C1 segment of cervical spinal cord (tissue), 14 donors: Measurements from ENCODE around the gene AIRE.
"Not testable (repeated sequence)": the region's sequence is repeated elsewhere in the genome, so short reads cannot be mapped to it uniquely, and the experiment has no call there.

Source experiments
- DNase-seq, 14 donors: peaks; one replicate each; lab custom pipeline; 2025; lab: John Stamatoyannopoulos, UW

AIRE gene

DNA sequence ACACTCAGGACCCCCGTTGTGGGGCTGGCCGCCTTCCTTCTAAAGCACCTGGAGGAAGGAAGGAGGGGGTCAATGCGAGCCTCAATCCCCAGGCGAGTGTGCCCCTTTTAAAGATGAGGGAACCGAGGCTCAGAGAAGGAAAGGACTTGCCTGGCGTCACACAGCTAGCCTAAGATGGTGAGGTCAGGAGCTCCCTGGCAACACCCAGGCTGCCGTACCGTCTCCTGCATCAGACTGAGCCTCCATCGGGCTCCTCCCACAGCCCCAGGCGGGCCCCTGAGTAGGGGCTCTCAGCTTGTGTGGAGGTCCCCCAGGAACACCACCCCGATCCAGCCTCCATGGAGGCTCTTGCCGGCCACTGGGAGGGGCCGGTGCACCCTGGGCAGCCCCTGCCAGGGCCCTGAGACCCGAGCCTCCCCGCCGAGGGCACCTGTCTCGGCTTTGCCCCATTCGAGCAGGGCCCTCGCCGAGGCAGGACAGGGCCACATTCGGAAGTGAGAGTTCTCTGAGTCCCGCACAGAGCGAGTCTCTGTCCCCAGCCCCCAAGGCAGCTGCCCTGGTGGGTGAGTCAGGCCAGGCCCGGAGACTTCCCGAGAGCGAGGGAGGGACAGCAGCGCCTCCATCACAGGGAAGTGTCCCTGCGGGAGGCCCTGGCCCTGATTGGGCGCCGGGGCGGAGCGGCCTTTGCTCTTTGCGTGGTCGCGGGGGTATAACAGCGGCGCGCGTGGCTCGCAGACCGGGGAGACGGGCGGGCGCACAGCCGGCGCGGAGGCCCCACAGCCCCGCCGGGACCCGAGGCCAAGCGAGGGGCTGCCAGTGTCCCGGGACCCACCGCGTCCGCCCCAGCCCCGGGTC, at the start of gene AIRE:
TSS of gene AIRE (plus strand) at position 739 of the 855 bp plus-strand sequence. CDS start 131 bp downstream, outside the sequence.
- DNase-seq = peak in 1 of 14 donors; percentile 35

DNA sequence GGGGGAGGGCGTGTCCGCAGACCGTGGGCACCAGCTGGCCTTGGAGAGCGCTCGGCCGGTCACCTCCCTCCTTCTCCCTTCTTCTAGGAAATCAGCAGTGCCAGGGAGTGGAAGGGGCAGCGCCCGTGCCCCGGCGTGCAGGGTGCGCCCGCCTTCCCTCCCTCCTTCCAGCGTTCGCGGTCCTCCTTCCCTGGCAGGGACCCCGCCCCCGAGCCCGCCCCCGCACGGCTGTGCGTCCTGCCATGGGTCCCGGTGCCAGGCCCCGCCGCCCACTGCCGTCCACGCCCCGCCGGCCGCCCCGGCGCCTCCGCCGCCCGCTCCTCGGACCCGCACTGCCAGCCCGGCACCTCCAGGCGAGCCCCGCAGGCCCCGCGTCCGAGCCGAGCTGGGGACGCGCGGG, 45.3 kb upstream of the AIRE start:
- DNase-seq = not testable (repeated sequence)

DNA sequence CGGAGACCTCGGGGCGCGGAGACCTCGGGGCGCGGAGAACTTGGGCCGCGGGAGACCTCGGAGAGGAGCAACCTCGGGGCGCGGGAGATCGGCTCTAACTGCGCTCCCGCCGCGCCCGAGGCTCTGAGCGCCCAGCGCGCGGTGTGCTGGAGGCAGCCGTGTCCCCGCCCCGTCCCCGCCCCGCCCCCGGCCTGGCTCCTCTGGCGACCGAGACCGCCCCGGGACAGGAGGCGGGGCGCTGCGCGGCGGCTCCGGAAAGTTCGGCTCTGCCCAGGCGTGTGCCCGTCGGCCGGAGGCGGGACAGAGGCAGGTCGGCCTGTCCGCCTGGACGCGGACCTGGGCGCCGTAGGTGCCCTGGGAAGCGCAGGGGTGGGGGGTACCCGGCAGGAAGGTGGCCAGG, 44.8 kb upstream of the AIRE start, which contains the start of gene ICOSLG:
TSS of gene ICOSLG (minus strand) at position 102 of the 400 bp plus-strand sequence. CDS start 126 bp downstream, outside the sequence.
- not testable (repeated sequence) for DNase-seq

DNA sequence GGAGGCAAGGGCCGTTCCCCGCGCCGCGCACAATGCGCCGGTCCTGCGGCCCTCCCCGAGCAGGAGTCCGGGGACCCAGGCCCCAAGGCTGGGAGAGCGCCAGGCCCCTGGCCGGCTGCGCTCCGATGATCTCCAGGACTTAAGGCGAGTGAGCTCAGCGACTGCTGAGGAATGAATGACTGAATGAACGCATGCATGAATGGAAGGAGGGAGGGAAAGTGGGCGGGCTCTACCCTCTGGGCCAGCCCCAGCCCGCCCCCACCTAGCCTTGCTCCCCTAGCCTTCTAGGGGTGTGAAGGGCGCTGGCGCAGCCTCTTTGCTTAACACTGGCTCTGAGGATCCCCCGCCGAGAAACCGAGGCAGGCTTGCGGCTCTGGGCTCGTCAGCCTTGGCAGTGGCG, 44.4 kb upstream of the AIRE start:
- DNase-seq = not testable (repeated sequence)

DNA sequence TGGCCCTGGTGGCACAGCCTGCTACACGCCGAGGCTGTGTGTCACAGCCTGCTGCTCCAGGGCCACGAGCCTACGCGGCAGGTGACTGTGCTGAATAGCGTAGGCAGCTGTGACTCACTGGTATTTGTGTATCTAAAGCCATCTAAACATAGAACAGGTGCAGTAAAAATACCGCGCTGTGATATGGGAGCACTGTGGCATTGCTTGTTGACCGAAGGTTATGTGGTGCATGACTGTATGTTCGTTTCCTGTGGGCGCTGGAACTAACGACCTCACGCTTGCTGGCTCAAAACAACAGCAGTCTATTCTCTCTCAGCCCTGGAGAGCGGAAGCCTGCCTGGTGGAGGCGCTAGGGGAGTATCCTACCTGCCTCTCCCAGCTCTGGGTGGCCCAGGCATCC, 41.7 kb upstream of the AIRE start:
- DNase-seq = not testable (repeated sequence)

DNA sequence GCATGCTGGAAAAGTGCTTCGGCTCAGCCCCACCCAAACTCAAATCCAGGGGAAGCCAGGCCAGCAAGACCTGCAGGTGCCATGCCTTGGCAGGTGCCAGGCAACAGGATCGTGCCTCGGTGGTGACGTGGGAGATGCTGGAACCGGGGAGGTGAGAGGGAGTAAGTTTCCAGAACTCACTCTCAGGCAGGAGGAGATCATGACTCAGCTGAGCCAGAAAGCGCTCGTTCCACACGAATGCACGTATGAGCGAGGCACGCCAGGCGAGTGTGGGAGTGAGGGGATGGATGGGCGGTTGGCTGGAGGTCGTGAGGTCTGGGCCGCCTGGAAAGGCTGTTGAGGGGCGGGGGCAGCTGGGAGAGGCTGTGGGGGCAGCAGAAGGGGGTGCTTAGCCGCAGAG, 37.8 kb upstream of the AIRE start:
- not testable (repeated sequence) for DNase-seq

DNA sequence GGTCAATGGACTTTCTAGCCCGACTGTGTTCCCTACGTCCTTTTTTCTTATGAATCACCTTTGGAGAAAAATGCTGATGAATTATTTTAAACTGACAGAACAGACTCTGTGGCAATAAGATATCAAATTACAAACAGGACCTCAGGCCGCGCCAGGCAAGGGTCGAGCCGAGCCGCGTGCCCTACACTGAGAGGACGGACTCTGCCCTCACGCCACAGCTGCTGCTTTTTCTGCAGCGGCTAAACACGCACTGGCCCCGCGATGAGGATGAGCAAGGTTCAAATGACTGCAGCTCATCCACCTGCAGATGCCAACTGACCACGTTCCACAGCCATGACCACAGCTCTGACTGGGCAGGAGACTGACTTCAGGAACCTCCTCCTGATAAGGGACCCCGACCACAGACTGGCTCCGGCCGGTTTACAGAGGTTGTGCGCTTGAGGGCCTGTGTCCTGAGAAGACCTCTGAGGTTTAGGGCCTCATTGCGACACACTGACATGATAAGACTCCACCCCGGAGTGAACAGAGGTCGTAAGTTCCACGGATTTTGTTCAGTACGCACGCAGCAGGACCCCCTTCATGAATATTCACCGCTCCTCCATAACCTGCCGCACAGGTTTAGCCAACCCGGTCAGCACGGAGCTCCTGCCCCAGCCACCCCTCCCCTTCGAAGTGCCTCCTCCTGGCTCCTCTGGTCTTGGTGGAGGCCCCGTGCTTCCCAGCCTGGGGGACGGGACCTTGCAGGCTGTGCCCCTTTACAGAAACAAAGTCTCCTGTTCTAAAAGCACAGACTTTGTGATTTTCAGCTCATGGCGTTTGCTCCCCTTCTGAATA, 36.3 kb upstream of the AIRE start:
- DNase-seq = not testable (repeated sequence)

DNA sequence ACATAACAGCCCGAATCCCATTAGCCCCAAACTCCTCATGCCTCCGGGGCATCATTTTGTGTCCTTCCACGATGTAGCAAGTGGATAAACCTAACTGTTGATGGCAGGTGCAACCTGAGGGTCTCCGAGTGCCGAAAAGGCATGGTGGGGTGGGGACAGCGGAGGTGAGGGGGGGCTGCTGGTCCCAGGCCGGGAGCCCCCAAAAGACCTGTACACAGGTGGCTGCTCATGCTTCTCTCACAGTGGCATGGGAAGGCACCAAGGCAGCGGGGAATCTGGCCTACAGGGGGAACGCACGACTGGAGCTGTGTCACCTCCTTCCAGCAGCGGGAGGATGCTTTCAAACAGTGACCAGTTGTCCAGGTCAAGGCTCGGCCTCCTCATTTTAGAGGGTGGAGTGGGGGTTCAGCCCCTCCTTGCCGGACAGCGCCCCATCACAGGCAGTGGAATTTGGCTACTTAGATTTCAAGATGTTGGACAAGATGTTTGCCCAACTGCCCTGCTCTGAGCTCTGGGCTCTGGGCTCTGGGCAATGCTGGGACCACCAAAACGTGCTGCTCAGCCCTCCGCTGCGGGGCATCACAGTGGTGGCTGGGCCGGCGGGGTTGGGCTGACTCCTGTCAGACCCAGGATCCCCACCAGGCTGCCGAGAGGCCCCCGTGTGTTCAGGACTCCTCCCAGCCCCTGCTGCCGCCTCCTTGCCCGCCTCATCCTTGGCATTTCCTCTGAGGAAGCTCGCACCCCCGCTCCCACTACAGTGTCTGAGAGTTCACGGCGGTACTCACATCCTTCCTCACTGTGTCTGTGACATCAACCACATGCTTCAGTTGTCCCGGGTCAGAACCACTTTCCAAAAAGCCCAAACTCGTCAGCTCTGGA, 31.6 kb upstream of the AIRE start:
- DNase-seq = no peak

DNA sequence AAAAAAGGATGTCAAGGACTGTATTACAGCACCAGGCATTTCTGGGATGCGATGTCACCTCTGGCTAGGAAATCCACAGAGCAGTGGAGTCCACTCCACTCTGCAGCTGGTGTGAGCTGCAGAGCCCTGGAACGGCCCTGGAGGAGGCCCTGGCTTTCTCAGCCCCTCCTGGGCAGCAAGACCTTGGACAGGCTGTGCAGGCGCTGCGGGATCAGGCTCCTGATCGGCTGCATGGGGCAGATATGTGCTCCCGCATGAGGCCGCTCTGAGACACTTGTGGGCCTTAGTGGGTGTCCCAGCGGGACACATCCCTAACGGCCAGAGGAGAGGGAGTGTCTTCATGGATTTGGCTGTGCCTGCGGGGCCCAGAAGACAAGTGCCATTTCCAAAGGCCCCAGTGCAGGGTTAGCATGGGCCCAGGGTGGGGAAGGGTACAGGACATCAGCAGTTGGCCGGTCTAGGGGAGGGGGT, 30.1 kb upstream of the AIRE start:
- DNase-seq = no peak

DNA sequence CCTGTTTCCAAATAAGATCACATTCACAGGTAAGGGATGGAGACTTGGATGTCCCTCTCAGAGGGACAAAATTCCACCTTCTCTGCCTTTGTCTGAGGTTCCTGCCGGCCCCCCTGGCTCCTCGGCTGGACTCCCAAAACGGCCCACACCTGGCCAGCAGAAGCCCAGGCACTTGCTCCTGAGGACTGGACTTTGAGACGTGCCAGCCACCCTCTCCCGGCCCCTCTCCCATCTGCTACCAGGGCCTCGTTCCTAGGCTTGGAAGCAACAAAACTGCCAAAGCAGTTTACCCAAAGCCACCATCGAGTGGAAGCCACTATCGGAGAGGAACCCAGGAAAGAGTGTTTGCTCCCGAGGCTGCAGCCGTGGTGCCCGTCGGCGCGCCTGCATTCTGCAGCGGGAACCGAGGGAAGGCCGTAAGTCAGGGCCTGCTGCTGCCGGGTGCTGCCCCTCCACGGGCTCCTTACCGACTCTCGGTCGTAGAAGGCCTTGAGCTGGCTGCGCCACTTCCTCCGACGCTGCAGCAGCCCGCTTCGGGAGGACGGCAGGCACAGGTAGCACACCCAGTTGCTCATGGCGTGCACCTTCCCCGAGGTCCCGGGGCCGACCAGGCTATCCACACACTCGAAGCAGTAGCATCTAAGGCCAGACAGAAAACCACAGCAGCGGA, 27.5 kb upstream of the AIRE start:
- no peak for DNase-seq

DNA sequence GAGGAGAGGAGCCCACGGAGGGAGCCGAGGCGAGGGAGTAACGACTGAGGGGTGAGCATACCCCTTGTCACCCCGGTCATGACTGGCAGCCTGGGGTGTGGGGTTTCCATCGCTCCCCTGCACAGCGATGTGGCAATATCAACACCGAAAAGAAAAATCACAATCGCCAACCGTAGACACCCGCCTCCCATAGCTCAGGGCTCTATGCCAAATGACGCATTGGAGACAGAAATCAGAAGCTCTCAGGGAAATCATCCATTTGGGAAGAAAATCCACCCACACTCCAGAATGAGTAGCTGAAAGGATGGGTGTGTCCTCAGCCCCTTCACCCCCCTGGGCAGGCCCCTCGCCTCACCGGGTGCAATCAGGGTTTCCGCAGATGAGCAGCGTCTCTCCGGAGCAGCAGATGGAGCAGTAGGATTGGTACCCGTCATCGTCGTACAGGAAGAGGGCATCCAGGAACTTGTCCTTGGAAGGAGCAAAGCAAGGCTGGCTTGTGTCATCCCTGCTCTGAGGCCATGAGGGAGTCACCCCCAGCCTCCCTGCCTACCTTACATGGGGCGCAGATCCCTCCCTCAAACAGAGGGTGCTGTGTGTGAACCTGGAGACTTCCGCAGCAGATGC, 26.5 kb upstream of the AIRE start:
- DNase-seq = no peak

DNA sequence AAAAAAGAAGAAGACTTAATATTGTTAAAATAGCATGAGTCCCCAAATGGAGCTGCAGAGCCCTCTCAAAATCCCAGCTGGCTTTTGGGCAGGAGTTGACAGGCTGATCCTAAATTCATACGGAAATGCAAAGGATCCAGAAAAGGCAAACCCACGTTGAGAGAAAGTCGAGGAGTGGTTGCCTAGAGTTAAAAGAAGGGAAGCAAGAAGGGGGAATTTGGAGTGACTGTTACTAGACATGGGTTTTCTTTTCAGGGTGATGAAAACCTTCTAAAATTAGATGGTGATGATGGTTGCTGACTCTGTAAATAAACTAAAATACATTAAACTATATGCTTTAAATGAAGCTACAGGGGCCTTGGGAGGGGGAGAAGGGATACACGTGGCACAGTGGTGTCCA, 25.6 kb upstream of the AIRE start:
- DNase-seq = no peak

DNA sequence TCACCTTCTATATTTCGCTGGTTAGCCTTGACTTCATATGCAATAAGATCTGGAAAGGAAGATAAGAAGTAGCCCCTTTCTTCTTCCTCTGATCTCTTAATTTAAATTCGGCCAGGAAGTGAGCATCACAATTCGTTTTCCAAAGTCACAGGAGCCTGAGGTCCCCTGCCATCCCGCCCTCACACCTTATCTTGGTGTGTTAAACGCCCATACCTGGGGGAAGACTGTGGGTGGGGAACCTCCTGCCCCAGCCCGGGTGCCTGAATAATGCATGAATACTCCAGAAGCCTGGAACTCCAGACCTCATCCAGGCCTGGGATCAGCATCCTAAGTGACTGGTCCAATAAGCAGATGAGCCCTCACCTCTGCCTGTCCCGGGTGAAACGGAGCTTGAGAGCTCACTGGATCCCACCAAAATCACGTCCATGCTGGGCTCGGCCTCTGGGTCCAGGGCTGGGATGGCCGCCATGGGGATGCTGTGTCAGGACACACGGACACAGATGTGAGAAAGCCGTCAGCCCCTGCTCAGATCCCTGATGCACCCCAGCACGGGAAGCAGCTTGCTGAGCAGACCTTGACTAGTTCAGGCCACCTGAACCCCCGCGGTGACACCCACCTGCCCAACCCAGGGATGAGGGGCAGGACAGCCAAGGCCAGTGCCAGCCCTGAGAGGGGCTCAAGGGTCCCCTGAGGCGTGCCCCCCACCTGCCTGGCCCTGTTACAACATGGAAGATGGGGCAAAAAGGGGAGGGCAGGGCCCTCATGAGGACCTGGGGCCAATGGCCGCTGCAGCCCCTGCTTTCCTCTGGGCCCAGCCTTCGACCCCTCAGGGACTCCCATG, 24.7 kb upstream of the AIRE start:
- DNase-seq = no peak

DNA sequence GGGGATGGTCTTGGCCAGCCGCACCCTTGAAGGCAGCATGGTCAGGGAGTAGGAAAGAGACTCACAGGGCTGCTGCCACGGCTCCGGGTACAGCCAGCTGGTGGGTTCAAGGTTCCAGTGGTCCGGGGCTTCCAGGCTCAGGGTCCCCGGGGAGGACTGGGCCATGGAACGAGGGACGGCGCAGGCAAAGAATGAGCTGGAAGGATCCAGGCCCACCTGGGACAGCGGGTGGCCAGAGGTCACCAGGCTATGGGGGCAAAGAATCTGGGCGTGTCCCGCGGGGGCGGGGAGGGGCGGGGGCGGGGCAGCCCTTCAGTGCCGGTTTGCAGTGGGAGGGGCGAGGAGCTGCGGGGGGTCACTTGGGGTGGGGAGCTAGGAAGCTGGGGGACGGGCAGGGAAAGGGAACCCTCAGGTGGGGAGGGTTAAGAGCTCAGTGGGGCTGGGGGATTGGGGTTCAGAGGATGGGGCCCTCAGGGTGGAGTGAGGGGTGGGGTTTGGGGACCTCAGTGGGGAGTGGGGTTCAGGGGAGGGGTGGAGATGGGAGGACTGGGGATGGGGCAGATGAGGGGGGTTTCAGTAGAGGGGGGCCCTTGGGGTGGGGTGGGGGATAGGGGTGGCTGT, 23.9 kb upstream of the AIRE start, which contains the start of gene DNMT3L:
TSS of gene DNMT3L (minus strand) at position 223 of the 621 bp plus-strand sequence. CDS start 638 bp downstream, outside the sequence.
- DNase-seq = no peak

DNA sequence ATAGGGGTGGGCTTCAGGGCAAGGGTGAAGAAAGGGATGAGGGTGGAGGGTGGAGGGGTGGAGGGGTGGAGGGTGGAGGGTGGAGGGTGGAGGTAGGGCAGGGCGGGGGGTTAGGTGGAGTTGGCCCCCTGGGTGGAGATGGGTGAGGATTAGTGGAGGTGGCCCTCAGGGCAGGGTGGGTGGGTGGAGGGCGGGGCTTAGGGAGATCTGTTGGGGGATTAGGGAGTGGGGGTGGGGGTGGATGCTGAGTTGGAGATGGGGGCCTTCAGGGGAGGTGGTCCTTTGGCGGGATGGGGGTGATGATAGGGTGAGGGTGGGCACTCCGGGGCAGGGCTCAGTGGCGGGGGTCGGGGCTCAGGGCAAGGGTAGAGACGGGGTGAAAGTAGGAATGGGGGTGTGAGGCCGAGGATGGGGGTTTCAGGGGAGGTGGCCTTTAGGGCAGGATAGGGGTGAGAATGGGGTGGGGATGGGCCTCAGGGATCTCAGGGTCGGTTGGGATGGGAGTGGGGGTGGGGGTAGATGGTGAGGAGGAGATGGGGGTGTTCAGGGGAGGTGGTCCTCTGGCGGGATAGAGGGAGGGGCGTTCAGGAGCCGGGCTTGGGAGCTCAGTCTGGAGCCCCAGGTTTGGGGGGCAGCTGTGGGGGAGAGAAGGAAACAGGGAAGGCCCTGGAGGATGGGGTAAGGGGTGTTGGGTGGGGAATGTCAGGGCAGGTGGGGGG, 23.2 kb upstream of the AIRE start:
- DNase-seq = no peak

DNA sequence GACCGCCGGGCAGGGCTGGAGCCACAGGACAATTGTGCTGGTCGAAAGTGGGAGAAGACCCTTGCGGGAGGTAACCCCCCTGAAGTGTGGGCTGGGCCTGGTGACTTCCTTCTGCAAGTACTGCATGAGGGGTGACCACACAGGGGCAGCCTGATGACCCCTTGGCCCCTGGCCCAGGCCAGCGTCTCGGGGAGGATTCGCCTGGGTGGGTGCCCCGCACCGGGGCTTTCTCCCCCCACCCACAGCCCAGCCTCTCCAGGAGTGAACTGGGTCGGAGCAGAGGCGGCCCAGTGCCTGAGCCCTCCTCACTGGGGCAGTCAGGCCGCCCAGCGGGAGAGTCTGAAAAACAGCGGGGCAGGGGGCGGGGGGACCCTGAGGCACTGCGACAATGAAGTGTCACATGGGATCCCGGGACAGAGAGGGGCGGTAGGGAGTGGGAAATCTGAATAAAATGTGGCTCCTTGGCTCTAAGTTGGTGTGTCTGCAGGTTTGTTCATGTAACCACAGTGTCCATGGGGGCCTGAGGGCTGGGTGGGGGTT, 22.4 kb upstream of the AIRE start:
- no peak for DNase-seq

DNA sequence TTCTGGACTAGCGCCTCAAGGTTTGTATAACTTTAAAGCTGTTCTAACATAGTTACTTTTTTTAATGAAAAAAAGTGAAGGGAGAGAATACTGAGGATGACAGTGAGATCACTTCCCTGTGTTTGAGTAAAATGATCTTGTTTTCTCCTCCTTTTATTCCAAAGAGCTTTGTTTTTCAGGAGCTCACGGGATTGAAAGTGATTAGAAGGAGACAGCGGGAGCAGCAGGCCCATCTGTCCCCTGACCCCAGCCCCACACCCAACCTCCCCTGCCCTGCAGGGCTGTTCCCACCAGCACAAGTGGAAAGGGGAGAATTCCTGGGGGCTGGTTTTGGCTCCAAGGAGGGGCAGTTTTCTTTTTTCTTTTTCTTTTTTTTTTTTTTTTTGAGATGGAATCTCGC, 21.9 kb upstream of the AIRE start:
- DNase-seq = no peak
